Astrocyte (in vitro differentiated cells and primary cell): Measurements from ENCODE around the gene IMMP2L. TPM values are rescaled to one million over a fixed set of nuclear protein-coding genes. Genes with fewer than 3 reads are reported as not detected.

ENCODE experiments used
- DNase-seq: peaks from one replicate; pipeline ENCODE4 v3.0.0-alpha.2; 2010; ENCODE audit warnings: low read depth
- FAIRE-seq: peaks from 2 replicates; lab custom pipeline; 2011; peaks lifted over from hg19 to GRCh38; lab: Jason Lieb, UNC
- H2AFZ ChIP-seq: 2 replicates; pipeline ENCODE4 v1.6.0; 2012; ENCODE audit warnings: low read depth, low read length, inconsistent platforms
- H3K27ac ChIP-seq: 2 replicates; pipeline ENCODE4 v1.5.1; 2011; ENCODE audit warnings: low read depth, low read length, inconsistent platforms
- H3K27me3 ChIP-seq: 2 replicates; pipeline ENCODE4 v1.6.0; 2011; ENCODE audit warnings: low read length, inconsistent platforms; ENCODE audit not compliant: insufficient read depth
- H3K36me3 ChIP-seq: 2 replicates; pipeline ENCODE4 v1.5.1; 2011; ENCODE audit warnings: low read length, inconsistent platforms; ENCODE audit not compliant: insufficient read depth
- H3K4me1 ChIP-seq: 2 replicates; pipeline ENCODE4 v1.5.1; 2011; ENCODE audit warnings: low read length, inconsistent platforms; ENCODE audit not compliant: insufficient read depth
- H3K4me2 ChIP-seq: 2 replicates; pipeline ENCODE4 v1.6.0; 2012; ENCODE audit warnings: low read length, inconsistent platforms
- H3K4me3 ChIP-seq: 2 replicates; pipeline ENCODE4 v1.5.1; 2011; ENCODE audit warnings: low read depth, mild to moderate bottlenecking, low read length, inconsistent platforms; ENCODE audit not compliant: insufficient read depth
- H3K79me2 ChIP-seq: 2 replicates; pipeline ENCODE4 v1.6.0; 2012; ENCODE audit warnings: mild to moderate bottlenecking, low read length, inconsistent platforms; ENCODE audit not compliant: insufficient read depth
- H3K9ac ChIP-seq: 2 replicates; pipeline ENCODE4 v1.6.0; 2012; ENCODE audit warnings: mild to moderate bottlenecking, low read length, inconsistent platforms
- H3K9me3 ChIP-seq: 2 replicates; pipeline ENCODE4 v1.5.1; 2012; ENCODE audit warnings: low read depth, mild to moderate bottlenecking, low read length, inconsistent platforms; ENCODE audit not compliant: insufficient read depth
- H4K20me1 ChIP-seq: 2 replicates; pipeline ENCODE4 v1.6.0; 2012; ENCODE audit warnings: low read length, inconsistent platforms; ENCODE audit not compliant: insufficient read depth
- H3K27ac Mint-ChIP-seq: one replicate; pipeline ENCODE4 v1.8.0; 2021; ENCODE audit warnings: mild to moderate bottlenecking, mixed read lengths; ENCODE audit not compliant: unreplicated experiment
- H3K27me3 Mint-ChIP-seq: one replicate; pipeline ENCODE4 v1.8.0; 2021; ENCODE audit warnings: low read depth, mixed read lengths; ENCODE audit not compliant: unreplicated experiment
- H3K36me3 Mint-ChIP-seq: one replicate; pipeline ENCODE4 v1.8.0; 2021; ENCODE audit warnings: low read depth, mixed read lengths; ENCODE audit not compliant: unreplicated experiment
- H3K4me1 Mint-ChIP-seq: one replicate; pipeline ENCODE4 v1.8.0; 2021; ENCODE audit warnings: low read depth, mixed read lengths; ENCODE audit not compliant: unreplicated experiment
- H3K4me3 Mint-ChIP-seq: one replicate; pipeline ENCODE4 v1.8.0; 2021; ENCODE audit warnings: mild to moderate bottlenecking, moderate library complexity, mixed read lengths; ENCODE audit not compliant: unreplicated experiment
- H3K9me3 Mint-ChIP-seq: one replicate; pipeline ENCODE4 v1.8.0; 2021; ENCODE audit warnings: mild to moderate bottlenecking, mixed read lengths; ENCODE audit not compliant: unreplicated experiment
- EZH2 ChIP-seq: IDR thresholded peaks from 2 replicates; pipeline ENCODE4 v1.6.1; 2012; ENCODE audit warnings: mild to moderate bottlenecking, low read length, inconsistent platforms; ENCODE audit not compliant: insufficient read depth
- total RNA-seq: library from RNA; stranded (reverse); gene quantifications from 2 replicates; pipeline ENCODE4 v1.2.1, GENCODE V29; 2021
- TF ChIP-seq, protein P1 (sequence below): IDR thresholded peaks from 2 replicates; pipeline ENCODE4 v1.5.1; 2011; ENCODE audit warnings: low read depth, mild to moderate bottlenecking, inconsistent platforms, low read length, moderate library complexity; ENCODE audit not compliant: insufficient read depth

Gene IMMP2L
- total RNA-seq, 1 donor from 2014 or later = 13.8 TPM

GRCh38 chr7:111383133-111383532, 179.2 kb downstream of the IMMP2L start:
- Mint-ChIP-seq H3K4me3 (no peak overlapping the region), H3K27me3 (no peaks in the 10 kb centered on the region), H3K27ac (no peak overlapping the region), H3K9me3 (no peaks in the 10 kb centered on the region), H3K4me1 (no peaks in the 10 kb centered on the region), H3K36me3 (no peaks in the 10 kb centered on the region)
- DNase-seq (no peak), FAIRE-seq (no peak)
- H3K9ac ChIP-seq = no peak overlapping the region
- H2AFZ ChIP-seq = no peak overlapping the region
- no peak overlapping the region for H3K27ac ChIP-seq
- H3K9me3 ChIP-seq = no peaks in the 10 kb centered on the region
- no peak for TF ChIP-seq EZH2
- H4K20me1 ChIP-seq = no peaks in the 10 kb centered on the region
- no peak overlapping the region for H3K4me2 ChIP-seq
- H3K36me3 ChIP-seq = no peaks in the 10 kb centered on the region
- no peaks in the 10 kb centered on the region for H3K79me2 ChIP-seq
- H3K4me1 ChIP-seq = no peaks in the 10 kb centered on the region
- no peak overlapping the region for H3K4me3 ChIP-seq
- no peaks in the 10 kb centered on the region for H3K27me3 ChIP-seq

GRCh38 chr7:111381590-111381989, 180.7 kb downstream of the IMMP2L start:
- Mint-ChIP-seq H3K4me1 (no peaks in the 10 kb centered on the region), H3K27me3 (no peaks in the 10 kb centered on the region), H3K9me3 (no peaks in the 10 kb centered on the region), H3K36me3 (no peaks in the 10 kb centered on the region), H3K27ac (no peak overlapping the region), H3K4me3 (no peak overlapping the region)
- Histone ChIP-seq H4K20me1 (no peaks in the 10 kb centered on the region), H3K4me3 (no peak overlapping the region), H3K4me1 (no peaks in the 10 kb centered on the region), H3K27me3 (no peaks in the 10 kb centered on the region), H3K9ac (no peak overlapping the region), H3K9me3 (no peaks in the 10 kb centered on the region), H3K79me2 (no peaks in the 10 kb centered on the region), H3K27ac (no peak overlapping the region), H3K4me2 (no peak overlapping the region), H2AFZ (no peak overlapping the region), H3K36me3 (no peaks in the 10 kb centered on the region)
- no peak for DNase-seq
- no peak for FAIRE-seq
- TF ChIP-seq EZH2 = no peak
- TF ChIP-seq, protein P1, sequence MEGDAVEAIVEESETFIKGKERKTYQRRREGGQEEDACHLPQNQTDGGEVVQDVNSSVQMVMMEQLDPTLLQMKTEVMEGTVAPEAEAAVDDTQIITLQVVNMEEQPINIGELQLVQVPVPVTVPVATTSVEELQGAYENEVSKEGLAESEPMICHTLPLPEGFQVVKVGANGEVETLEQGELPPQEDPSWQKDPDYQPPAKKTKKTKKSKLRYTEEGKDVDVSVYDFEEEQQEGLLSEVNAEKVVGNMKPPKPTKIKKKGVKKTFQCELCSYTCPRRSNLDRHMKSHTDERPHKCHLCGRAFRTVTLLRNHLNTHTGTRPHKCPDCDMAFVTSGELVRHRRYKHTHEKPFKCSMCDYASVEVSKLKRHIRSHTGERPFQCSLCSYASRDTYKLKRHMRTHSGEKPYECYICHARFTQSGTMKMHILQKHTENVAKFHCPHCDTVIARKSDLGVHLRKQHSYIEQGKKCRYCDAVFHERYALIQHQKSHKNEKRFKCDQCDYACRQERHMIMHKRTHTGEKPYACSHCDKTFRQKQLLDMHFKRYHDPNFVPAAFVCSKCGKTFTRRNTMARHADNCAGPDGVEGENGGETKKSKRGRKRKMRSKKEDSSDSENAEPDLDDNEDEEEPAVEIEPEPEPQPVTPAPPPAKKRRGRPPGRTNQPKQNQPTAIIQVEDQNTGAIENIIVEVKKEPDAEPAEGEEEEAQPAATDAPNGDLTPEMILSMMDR = no peak

- Histone ChIP-seq H3K79me2 (no peaks in the 10 kb centered on the region), H3K27me3 (no peaks in the 10 kb centered on the region), H3K36me3 (no peaks in the 10 kb centered on the region), H2AFZ (no peak overlapping the region), H4K20me1 (no peaks in the 10 kb centered on the region), H3K4me2 (no peak overlapping the region), H3K4me1 (no peaks in the 10 kb centered on the region), H3K27ac (no peak overlapping the region), H3K9ac (no peak overlapping the region), H3K4me3 (no peak overlapping the region), H3K9me3 (no peaks in the 10 kb centered on the region)
- no peaks in the 10 kb centered on the region for H3K9me3 Mint-ChIP-seq
- DNase-seq (no peak), FAIRE-seq (no peak)
- H3K4me1 Mint-ChIP-seq = no peaks in the 10 kb centered on the region
- TF ChIP-seq EZH2 = no peak
- TF ChIP-seq, protein P1 = no peak
- H3K36me3 Mint-ChIP-seq = no peaks in the 10 kb centered on the region
- H3K27me3 Mint-ChIP-seq = no peaks in the 10 kb centered on the region
- no peak overlapping the region for H3K27ac Mint-ChIP-seq
- H3K4me3 Mint-ChIP-seq = no peak overlapping the region
Observed at GRCh38 chr7:111380945-111381344, 181.3 kb downstream of the IMMP2L start.
